RPMI7951 (cell line): Measurements from ENCODE around the gene ZNF761. TPM values are rescaled to one million over a fixed set of nuclear protein-coding genes. Genes with fewer than 3 reads are reported as not detected.

Experiments used
- total RNA-seq: library from RNA; depleted of rRNA; stranded (reverse); fragments of >200 nt; shearing (Covaris generic); gene quantifications from 2 replicates; pipeline ENCODE4 v1.2.3, GENCODE V29; 2014; rRNA removed

The ZNF761 gene
- total RNA-seq, 1 experiment from 2014 or later = 16.7 TPM

Other genes with a start within 250 kb of the ZNF761 start
- 2.5 and 3.6 TPM in 2 replicates for gene ZNF665, start 238.6 kb upstream of the ZNF761 start, total RNA-seq
- gene ZNF677, start 177.1 kb upstream of the ZNF761 start, total RNA-seq = 12.4 and 14.4 TPM in 2 replicates
- not detected in 2 replicates for gene VN1R2, start 173.7 kb upstream of the ZNF761 start, total RNA-seq
- not detected in 2 replicates for gene VN1R4, start 164.3 kb upstream of the ZNF761 start, total RNA-seq
- 7.9 and 10.8 TPM in 2 replicates for gene ZNF845, start 98.2 kb upstream of the ZNF761 start, total RNA-seq
- gene ZNF525, start 66.3 kb upstream of the ZNF761 start, total RNA-seq = 6.4 and 11.5 TPM in 2 replicates
- gene ZNF765, start 36.8 kb upstream of the ZNF761 start, total RNA-seq = 10.1 and 11.8 TPM in 2 replicates
- 4.7 and 4.9 TPM in 2 replicates for gene ZNF813, start 35.7 kb downstream of the ZNF761 start, total RNA-seq
- gene ZNF331, start 106.2 kb downstream of the ZNF761 start, total RNA-seq = 7.8 and 9.4 TPM in 2 replicates
- gene DPRX, start 200.0 kb downstream of the ZNF761 start, total RNA-seq = not detected in 2 replicates